Epithelial cell of proximal tubule (primary cell): ENCODE results near the gene SHISA7. TPM values are rescaled to one million over a fixed set of nuclear protein-coding genes. Genes with fewer than 3 reads are reported as not detected.

ENCODE experiments used
- DNase-seq: peaks from one replicate; pipeline ENCODE4 v3.0.0-alpha.2; 2011; ENCODE audit warnings: low read depth
- H3K4me3 ChIP-seq: 2 replicates; pipeline ENCODE4 v1.5.1; 2011; ENCODE audit warnings: low read depth, mild to moderate bottlenecking, low read length
- total RNA-seq: library from RNA; depleted of rRNA; stranded (reverse); fragments of >200 nt; gene quantifications from 2 replicates; pipeline ENCODE4 v1.2.3, GENCODE V29; 2015
- TF ChIP-seq, protein P1 (sequence below): conservative IDR thresholded peaks from 2 replicates; pipeline ENCODE4 v1.5.1; 2012; ENCODE audit warnings: low read depth, mild to moderate bottlenecking, low read length

SHISA7 gene
- total RNA-seq, 1 donor from 2014 or later: 0.17 TPM

DNA sequence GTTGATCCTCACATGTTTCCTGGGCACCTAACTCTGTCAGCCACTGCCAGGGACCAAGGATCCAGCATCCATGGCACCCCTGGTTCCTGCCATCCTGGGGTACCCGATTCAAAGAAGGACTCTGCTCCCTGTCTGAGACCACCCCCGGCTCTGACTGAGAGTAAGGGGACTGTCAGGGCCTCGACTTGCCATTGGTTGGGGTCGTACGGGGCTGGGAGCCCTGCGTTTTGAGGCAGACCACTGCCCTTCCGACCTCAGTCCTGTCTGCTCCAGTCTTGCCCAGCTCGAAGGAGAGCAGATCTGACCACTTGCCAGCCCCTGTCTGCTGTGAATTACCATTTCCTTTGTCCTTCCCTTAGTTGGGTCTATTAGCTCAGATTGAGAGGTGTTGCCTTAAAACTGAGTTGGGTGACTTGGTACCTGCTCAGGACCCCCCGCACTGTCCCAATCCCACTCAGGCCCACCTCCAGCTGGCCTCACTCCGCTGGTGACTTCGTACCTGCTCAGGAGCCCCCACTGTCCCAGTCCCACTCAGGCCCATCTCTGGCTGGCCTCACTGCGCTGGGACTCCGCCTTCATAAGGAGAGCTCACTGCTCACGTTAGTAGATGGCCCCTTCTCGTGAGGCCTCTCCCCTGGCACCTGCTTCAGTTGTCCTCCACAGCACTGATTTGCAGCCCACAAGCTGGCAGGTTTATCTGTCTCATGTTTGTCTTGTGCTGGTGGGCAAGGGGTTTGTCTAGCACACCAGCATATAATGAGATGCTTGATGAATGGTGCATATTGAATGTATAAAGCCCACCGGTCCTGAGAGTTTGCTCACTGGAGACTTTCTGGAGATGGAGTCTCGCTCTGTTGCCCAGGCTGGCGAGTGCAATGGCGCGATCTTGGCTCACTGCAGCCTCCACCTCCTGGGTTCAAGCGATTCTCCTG lies 53.4 kb downstream of the SHISA7 start:
- no peak for DNase-seq
- TF ChIP-seq, protein P1, sequence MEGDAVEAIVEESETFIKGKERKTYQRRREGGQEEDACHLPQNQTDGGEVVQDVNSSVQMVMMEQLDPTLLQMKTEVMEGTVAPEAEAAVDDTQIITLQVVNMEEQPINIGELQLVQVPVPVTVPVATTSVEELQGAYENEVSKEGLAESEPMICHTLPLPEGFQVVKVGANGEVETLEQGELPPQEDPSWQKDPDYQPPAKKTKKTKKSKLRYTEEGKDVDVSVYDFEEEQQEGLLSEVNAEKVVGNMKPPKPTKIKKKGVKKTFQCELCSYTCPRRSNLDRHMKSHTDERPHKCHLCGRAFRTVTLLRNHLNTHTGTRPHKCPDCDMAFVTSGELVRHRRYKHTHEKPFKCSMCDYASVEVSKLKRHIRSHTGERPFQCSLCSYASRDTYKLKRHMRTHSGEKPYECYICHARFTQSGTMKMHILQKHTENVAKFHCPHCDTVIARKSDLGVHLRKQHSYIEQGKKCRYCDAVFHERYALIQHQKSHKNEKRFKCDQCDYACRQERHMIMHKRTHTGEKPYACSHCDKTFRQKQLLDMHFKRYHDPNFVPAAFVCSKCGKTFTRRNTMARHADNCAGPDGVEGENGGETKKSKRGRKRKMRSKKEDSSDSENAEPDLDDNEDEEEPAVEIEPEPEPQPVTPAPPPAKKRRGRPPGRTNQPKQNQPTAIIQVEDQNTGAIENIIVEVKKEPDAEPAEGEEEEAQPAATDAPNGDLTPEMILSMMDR: no peak
- no peak overlapping the region for H3K4me3 ChIP-seq

DNA sequence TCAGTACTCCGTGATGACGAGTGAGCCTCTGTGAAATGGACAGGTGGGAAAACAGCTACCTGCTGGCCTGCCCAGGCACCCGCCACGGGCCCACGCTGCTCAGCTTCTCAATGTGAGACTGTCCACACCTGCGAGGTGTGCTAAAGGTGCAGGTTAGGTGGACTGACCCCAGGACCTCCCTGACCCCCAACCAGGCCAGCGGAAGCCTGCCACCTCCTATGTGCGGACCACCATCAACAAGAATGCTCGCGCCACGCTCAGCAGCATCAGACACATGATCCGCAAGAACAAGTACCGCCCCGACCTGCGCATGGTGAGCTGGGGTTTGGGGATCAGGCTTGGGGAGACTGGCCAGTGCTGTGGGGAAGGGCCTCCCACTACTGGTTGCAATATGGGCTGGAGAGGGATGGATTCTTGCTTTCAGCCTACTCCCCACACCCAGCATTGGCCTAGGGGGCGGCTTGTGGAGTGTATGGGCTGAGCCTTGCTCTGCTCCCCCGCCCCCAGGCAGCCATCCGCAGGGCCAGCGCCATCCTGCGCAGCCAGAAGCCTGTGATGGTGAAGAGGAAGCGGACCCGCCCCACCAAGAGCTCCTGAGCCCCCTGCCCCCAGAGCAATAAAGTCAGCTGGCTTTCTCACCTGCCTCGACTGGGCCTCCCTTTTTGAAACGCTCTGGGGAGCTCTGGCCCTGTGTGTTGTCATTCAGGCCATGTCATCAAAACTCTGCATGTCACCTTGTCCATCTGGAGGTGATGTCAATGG lies 55.2 kb downstream of the SHISA7 start:
- no peak for DNase-seq
- H3K4me3 ChIP-seq: peak overlapping the region; percentile 99
- TF ChIP-seq, protein P1: no peak

DNA sequence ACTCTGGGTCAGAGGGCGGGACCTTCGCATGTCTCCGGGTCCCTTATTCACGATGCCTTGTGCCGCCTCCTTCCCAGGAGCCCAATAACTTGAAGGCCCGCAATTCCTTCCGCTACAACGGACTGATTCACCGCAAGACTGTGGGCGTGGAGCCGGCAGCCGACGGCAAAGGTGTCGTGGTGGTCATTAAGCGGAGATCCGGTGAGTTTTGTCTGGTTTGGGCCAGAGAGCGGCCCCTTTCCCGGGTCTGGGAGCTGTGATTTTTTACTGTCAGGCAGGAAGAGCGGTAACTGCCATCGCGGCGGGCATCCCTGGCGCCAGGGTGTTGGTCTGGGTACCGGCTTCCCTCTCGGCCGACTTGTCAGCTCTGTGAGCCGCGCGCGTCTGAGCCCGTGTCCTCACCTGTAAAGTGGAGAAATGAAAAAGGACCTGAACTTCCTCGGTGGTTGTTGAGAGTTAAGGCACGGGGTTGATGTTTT lies 56.6 kb downstream of the SHISA7 start:
- H3K4me3 ChIP-seq: peak overlapping the region; percentile 99
- TF ChIP-seq, protein P1: no peak
- DNase-seq: no peak

DNA sequence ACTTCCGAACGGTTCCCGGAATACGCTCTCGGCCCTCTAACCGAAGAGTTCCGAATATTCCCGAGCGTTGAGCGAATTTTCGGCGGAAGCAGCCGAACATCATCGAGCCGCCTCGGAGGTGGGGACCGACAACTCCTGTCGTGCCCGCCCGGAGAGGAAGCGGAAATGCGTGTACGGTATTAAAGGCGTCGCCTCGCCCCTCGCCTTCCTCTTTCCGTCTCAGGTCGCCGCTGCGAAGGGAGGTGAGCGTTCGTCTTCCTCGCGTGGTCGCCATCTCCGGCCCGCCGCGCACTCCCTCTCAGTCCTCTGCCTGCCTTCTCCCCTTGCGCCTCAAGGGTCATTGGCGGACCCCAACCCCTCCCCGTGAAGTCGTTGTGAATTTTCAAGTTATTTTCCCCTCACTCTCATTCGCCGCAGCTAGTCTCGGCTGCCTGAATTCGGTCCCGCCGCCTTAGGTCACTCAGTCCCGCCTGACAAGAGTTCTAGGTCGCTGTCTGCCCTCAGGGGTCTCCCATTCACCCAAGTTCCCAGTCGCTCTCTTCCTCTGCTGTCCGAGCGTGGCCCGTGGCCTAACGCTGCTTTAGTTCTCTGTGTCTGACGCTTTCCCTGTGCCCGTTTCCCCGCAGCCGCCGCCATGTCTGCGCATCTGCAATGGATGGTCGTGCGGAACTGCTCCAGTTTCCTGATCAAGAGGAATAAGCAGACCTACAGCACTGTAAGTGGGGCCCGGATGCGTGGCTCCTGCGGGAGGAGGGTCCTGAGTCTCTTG lies 57.2 kb downstream of the SHISA7 start, which contains the start of gene RPL28:
Gene RPL28, plus strand, starts transcription at position 209 of the 769 bp plus-strand sequence. Its CDS starts 426 bp downstream, at position 635.
- peak; percentile 93 for DNase-seq
- H3K4me3 ChIP-seq: peak within 1 kb of the TSS; percentile 99
- TF ChIP-seq, protein P1: no peak

DNA sequence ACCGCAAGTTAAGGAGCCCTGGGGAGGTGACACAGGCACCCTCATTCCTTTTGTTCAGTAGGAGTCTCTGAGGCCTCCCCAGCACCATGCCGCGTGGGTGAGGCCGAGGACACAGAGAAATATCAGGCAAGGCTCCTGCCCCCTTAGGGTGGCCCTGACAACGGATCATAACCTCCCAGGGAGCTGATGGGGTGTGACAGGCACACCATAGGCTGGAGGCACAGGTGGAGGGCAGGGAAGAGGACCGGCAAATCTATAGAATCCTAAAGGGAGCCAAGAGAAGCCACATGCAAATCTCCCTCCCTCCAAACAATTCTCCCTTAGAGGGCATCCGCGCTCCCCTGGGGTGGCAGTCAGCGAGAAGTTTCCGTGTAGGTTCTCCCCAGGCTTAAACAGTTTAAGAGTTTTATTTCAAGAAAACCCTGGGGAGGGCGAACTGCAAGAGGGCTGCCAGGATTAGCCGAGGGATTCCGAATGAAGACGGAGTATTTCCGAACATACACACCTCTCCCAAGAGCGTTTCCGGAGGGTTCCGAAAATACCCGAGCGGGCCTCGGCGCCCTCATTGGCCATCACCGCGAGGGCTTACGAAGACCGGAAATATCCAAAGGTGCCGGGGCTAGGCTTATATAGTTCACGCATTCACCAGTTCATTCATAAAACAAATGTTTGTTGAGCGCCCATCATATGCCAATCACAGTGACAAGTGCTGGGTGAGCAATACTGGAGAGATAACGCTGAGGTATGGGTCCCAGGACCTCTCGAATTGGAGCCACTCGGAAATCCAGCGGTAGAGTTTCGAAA lies 58.0 kb downstream of the SHISA7 start:
- TF ChIP-seq, protein P1: peak; percentile 2
- H3K4me3 ChIP-seq: peak overlapping the region; percentile 99
- DNase-seq: peak; percentile 85
